ENCODE measurements around the gene GATAD2B.

GATAD2B gene

GRCh38 chr1:153956997-153957715 lies 34.4 kb upstream of the GATAD2B start:
- in situ Hi-C loops (cut with MboI; ENCODE audit: low pct_unique_long_range_greater_than_20kb, low sequenced_read_pairs): loop anchor here (25.0 kb wide), 2 partner anchors 145 to 420 kb away; partner anchors contain the start of genes S100A3, S100A4, S100A5 and S100A6

GRCh38 chr1:153954826-153955225 lies 32.1 kb upstream of the GATAD2B start:
- in situ Hi-C loops (cut with MboI; ENCODE audit: low pct_unique_long_range_greater_than_20kb, low sequenced_read_pairs): loop anchor here (25.0 kb wide), 2 partner anchors 143 to 418 kb away; partner anchors contain the start of genes S100A3, S100A4, S100A5 and S100A6
- no peak for DNase-seq

More at GRCh38 chr1:153956997-153957715, 34.4 kb upstream of the GATAD2B start:
- DNase-seq: no peak

- in situ Hi-C loops (cut with MboI; ENCODE audit: low pct_unique_long_range_greater_than_20kb, low sequenced_read_pairs): loop anchor here (25.0 kb wide), 2 partner anchors 142 to 417 kb away; partner anchors contain the start of genes S100A3, S100A4, S100A5 and S100A6
- no peak for DNase-seq
These were observed 31.1 kb upstream of the GATAD2B start for GRCh38 chr1:153953859-153954365.

- DNase-seq: no peak
- in situ Hi-C loops (cut with MboI; ENCODE audit: low pct_unique_long_range_greater_than_20kb, low sequenced_read_pairs): loop anchor here (25.0 kb wide), 2 partner anchors 140 to 414 kb away; partner anchors contain the start of genes S100A3, S100A4, S100A5 and S100A6
These were observed 29.0 kb upstream of the GATAD2B start for GRCh38 chr1:153951801-153952200.

- in situ Hi-C loops (cut with MboI; ENCODE audit: low pct_unique_long_range_greater_than_20kb, low sequenced_read_pairs): loop anchor here (25.0 kb wide), 2 partner anchors 139 to 414 kb away; partner anchors contain the start of genes S100A3, S100A4, S100A5 and S100A6
- no peak for DNase-seq
These were observed 28.4 kb upstream of the GATAD2B start for GRCh38 chr1:153951183-153951582.

- DNase-seq: peak; percentile 90
- in situ Hi-C loops (cut with MboI; ENCODE audit: low pct_unique_long_range_greater_than_20kb, low sequenced_read_pairs): no loop called here
These were observed 24.0 kb upstream of the GATAD2B start, which contains the start of gene DENND4B for GRCh38 chr1:153946622-153947241. DENND4B (minus strand) TSS chr1:153946718; CDS start chr1:153944374, 2,344 bp downstream.

GRCh38 chr1:153945795-153946621 lies 23.2 kb upstream of the GATAD2B start:
- peak; percentile 95 for DNase-seq
- in situ Hi-C loops (cut with MboI; ENCODE audit: low pct_unique_long_range_greater_than_20kb, low sequenced_read_pairs): no loop called here

GRCh38 chr1:153945131-153945794 lies 22.5 kb upstream of the GATAD2B start:
- DNase-seq: peak; percentile 89
- in situ Hi-C loops (cut with MboI; ENCODE audit: low pct_unique_long_range_greater_than_20kb, low sequenced_read_pairs): no loop called here

- in situ Hi-C loops (cut with MboI; ENCODE audit: low pct_unique_long_range_greater_than_20kb, low sequenced_read_pairs): no loop called here
- no peak for DNase-seq
These were observed 22.0 kb upstream of the GATAD2B start for GRCh38 chr1:153944827-153945117.

GRCh38 chr1:153944005-153944826 lies 21.4 kb upstream of the GATAD2B start:
- in situ Hi-C loops (cut with MboI; ENCODE audit: low pct_unique_long_range_greater_than_20kb, low sequenced_read_pairs): no loop called here
- peak; percentile 43 for DNase-seq

- DNase-seq: no peak
- in situ Hi-C loops (cut with MboI; ENCODE audit: low pct_unique_long_range_greater_than_20kb, low sequenced_read_pairs): no loop called here
These were observed 20.2 kb upstream of the GATAD2B start for GRCh38 chr1:153942766-153943549.

GRCh38 chr1:153941826-153942725 lies 19.3 kb upstream of the GATAD2B start:
- in situ Hi-C loops (cut with MboI; ENCODE audit: low pct_unique_long_range_greater_than_20kb, low sequenced_read_pairs): no loop called here
- no peak for DNase-seq

GRCh38 chr1:153940756-153941155 lies 18.0 kb upstream of the GATAD2B start:
- in situ Hi-C loops (cut with MboI; ENCODE audit: low pct_unique_long_range_greater_than_20kb, low sequenced_read_pairs): no loop called here
- no peak for DNase-seq

- in situ Hi-C loops (cut with MboI; ENCODE audit: low pct_unique_long_range_greater_than_20kb, low sequenced_read_pairs): no loop called here
- no peak for DNase-seq
These were observed 16.7 kb upstream of the GATAD2B start for GRCh38 chr1:153939476-153939875.

- no peak for DNase-seq
- in situ Hi-C loops (cut with MboI; ENCODE audit: low pct_unique_long_range_greater_than_20kb, low sequenced_read_pairs): no loop called here
These were observed 16.2 kb upstream of the GATAD2B start for GRCh38 chr1:153938996-153939395.

- DNase-seq: no peak
- in situ Hi-C loops (cut with MboI; ENCODE audit: low pct_unique_long_range_greater_than_20kb, low sequenced_read_pairs): no loop called here
These were observed 14.6 kb upstream of the GATAD2B start for GRCh38 chr1:153937331-153937730.

Data from KBM-7 (cell line).